Left renal pelvis (tissue), 4 donors: ENCODE measurements around the gene JMJD1C. TPM values are rescaled to one million over a fixed set of nuclear protein-coding genes. Genes with fewer than 3 reads are reported as not detected.
"Not testable (repeated sequence)": the region's sequence is repeated elsewhere in the genome, so short reads cannot be mapped to it uniquely, and the experiment has no call there.

ENCODE experiments used
- DNase-seq, 4 donors: peaks; one replicate each; pipeline ENCODE4 v3.0.0-alpha.2; 2013; ENCODE audit warnings: low read depth in 4 of 4, low spot score in 3 of 4
- polyA plus RNA-seq, 4 donors: library from polyadenylated mRNA; unstranded; fragments of 120-200 nt; gene quantifications; one replicate each; pipeline ENCODE4 v1.2.1, GENCODE V29; 2013; ENCODE audit not compliant: insufficient read length in 4 of 4

The JMJD1C gene
- polyA plus RNA-seq, 4 donors: 98.9 to 135 (median 107) TPM

DNA sequence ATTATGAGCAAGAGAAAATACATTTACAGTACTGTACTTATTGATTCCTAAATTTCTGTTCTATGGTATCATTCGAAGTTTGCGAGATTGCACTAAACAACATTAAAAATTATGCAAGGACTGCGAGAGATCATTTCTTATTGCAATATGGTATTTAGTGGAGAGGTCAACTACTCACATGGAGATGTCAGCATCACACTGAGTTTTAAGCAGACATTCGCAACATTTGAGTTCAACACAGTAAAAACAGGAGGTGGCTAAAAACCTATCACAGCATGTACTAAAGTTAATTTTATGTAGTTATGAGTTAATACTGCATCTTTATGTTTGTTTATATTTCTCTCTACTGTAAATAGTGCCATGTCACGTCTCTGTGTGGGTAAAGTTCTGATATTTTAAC, 53.5 kb downstream of the JMJD1C start:
- DNase-seq: no peak

GRCh38 chr10:63410633-63411032, 55.1 kb downstream of the JMJD1C start:
- no peak for DNase-seq

- DNase-seq: no peak
Observed at GRCh38 chr10:63409465-63410027, 56.2 kb downstream of the JMJD1C start.

- DNase-seq: no peak
Observed at GRCh38 chr10:63407136-63407662, 58.6 kb downstream of the JMJD1C start.

- DNase-seq: no peak
Observed at GRCh38 chr10:63396133-63396761, 69.5 kb downstream of the JMJD1C start.

DNA sequence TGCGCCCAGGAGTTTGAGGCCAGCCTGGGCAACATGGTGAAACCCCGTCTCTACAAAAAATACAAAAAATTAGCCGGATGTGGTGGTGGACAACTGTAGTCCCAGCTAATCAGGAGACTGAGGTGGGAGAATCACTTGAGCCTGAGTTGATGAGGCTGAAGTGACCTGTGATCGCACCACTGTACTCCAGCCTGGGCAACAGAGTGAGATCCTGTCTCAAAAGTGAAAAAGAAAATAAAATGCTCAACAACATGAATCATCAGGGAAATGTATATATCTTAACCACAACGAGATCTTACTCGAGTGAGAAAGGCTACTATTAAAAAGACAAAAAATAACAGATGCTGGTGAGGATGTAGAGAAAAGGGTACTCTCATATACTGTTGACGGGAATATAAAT, 72.7 kb downstream of the JMJD1C start:
- DNase-seq: no peak

- no peak for DNase-seq
Observed at GRCh38 chr10:63392224-63392623, 73.6 kb downstream of the JMJD1C start.

DNA sequence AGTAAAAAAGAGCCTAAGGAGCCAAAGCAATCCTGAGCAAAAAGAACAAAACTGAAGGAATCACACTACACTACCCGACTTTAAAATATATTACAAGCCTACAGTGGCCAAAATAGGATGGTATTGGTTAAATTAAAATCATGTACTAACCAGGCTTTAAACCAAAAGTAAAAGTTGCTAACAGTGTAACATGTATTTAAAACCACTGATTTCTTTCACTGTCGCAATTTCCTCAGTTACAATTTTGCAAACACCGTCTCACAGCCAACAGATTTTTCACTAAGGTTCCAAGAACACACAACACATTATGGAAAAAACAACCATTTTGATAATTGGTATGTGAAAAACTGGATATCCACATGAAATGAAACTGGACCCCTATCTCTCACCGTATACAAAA, 74.0 kb downstream of the JMJD1C start:
- DNase-seq: no peak

- no peak for DNase-seq
Observed at GRCh38 chr10:63390521-63390920, 75.3 kb downstream of the JMJD1C start.

DNA sequence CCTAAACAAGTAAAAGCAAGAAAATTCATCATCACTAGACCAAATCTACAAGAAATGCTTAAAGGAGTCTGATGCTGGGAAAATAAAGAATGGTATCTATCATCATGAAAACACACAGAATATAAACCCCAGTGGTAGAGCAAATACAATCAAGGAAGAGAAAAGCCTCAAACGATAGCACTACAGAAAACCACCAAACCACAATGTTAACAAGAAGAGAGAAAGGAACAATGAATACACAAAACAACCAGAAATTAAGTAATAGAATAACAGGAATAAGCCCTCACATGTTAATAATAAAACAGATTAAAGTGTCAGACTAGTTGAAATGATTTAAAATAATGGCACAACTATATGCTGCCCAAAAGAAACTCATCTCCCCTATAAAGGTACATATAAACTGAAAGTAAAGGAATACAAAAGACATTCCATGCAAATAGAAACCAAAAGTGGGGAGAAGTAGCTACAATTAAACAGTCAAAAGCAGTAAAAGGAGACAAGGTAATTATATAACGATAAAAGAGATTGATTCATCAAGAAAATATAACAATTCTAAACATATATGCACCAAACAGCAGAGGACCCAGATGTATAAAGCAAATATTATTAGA, 77.3 kb downstream of the JMJD1C start:
- DNase-seq: no peak

GRCh38 chr10:63385254-63385653, 80.5 kb downstream of the JMJD1C start:
- no peak for DNase-seq

GRCh38 chr10:63384675-63385074, 81.1 kb downstream of the JMJD1C start:
- DNase-seq: no peak

DNA sequence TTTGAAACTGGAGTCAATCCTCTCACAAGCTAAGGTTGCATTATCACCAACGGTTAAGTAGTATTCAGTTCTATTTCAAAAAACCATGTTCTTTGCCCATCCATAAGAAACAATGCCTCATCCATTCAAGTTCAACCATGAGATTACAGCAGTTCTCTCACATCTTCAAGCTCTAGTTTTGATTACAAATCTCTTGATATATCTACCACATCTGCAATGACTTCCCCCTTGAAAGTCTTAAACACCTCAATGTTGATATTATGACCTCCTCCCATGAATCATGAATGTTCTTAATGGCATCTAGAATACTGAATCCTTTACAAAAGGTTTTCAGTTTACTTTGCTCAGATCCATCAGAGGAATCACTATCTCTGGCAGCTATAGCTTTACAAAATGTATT, 81.8 kb downstream of the JMJD1C start:
- no peak for DNase-seq

GRCh38 chr10:63383141-63383540, 82.6 kb downstream of the JMJD1C start:
- no peak for DNase-seq

DNA sequence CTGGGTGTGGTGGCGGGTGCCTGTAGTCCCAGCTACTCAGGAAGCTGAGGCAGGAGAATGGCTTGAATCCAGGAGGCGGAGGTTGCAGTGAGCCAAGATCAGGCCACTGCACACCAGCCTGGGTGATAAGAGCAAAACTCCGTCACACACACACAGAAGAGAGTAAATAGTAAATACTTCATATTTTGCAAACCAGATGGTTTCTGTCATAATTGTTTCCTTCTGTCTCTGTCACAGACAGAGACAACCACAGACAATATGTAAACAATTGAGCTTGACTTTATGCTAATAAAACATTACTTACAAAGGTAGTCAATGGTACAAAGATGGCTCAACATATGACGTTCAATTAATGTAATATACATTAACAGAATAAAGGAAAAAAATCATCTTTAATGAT, 83.7 kb downstream of the JMJD1C start:
- DNase-seq: no peak

DNA sequence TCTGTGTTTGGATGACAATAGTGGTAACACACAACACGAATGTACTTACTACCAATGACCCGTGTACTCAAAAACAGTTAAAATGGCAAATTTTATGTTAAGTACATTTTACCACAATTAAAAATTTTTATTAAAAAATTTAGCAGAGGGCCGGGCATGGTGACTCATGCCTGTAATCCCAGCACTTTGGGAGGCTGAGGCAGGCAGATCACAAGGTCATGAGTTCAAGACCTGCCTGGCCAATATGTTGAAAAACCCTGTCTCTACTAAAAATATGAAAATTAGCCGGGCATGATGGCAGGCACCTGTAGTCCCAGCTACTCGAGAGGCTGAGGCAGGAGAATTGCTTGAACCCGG, 88.5 kb downstream of the JMJD1C start:
- DNase-seq: not testable (repeated sequence)

DNA sequence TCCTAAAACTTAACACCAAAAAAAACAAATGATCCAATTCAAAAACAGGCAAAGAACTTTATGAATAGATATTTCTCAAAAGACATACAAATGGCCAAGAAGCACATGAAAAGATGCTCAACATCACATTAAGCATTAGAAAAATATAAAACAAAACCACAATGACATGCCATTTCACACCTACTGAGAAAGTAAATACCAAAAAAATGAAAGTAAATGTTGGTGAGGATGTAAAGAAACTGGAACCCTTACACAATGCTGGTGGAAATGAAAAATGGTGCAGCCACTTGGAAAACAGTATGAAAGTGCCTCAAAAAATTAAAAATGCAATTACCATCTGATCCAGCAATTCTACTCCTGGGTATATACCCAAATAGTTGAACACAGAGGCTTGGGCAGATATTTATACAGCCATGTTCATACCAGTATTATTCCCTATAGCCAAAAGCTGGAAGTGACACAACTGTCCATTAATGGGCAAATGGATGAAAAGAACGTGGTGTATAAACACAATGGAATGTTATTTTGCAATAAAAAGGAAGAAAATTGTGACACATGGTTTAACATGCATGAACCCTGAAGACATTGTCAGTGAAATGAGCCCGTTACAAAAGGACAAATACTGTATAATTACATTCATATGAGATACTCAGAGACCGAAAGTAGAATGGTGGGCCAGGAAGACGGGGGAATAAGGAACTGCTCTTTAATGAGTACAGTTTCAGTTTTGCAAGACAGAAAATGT, 89.0 kb downstream of the JMJD1C start:
- no peak for DNase-seq

DNA sequence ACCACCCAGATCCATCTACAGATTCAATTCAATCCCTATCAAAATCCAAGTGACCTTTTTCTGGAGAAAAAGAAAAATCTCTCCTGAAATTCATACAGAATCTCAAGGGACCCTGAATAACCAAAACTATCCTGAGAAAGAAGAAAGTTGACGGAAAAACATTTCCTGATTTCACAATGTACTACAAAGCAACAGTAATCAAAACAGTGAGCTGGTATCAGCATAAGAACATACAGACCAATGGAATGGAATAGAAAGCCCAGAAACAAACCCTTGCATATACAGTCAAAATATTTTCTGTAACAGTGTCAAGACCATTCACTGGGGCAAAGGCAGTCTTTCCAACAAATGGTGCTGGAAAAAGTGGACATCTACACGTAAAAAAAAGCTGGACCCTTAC, 89.9 kb downstream of the JMJD1C start:
- no peak for DNase-seq

- DNase-seq: no peak
Observed at GRCh38 chr10:63375458-63375857, 90.3 kb downstream of the JMJD1C start.

DNA sequence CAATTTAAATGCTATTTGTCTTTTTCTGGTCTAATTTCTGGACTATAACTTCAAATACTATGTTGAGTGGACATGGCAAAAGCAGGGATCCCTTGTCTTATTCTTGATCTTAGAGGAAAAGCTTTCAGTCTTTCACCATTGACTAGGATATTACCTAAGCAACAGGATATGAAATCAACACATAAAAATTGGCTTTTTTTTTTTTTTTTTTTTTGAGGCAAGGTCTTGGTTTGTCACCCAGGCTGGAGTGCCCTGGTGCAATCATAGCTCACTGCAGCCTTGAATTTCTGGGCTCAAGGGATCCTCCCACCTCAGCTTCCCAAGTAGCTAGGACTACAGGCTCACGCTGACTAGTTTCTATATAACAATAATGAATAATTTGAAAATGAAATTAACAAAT, 90.8 kb downstream of the JMJD1C start:
- DNase-seq: no peak

- no peak for DNase-seq
Observed at GRCh38 chr10:63373176-63373575, 92.6 kb downstream of the JMJD1C start.

- no peak for DNase-seq
Observed at GRCh38 chr10:63369711-63370110, 96.1 kb downstream of the JMJD1C start.
